Measurements from ENCODE around the gene POU2F2. TPM values are rescaled to one million over a fixed set of nuclear protein-coding genes. Genes with fewer than 3 reads are reported as not detected.

POU2F2 gene
- total and polyA plus RNA-seq, 10 of the 15 experiments (the other 5 are each of a cell fraction or from before 2014, with no cell fraction given): 4.4 to 62.4 (median 37.9) TPM

DNA sequence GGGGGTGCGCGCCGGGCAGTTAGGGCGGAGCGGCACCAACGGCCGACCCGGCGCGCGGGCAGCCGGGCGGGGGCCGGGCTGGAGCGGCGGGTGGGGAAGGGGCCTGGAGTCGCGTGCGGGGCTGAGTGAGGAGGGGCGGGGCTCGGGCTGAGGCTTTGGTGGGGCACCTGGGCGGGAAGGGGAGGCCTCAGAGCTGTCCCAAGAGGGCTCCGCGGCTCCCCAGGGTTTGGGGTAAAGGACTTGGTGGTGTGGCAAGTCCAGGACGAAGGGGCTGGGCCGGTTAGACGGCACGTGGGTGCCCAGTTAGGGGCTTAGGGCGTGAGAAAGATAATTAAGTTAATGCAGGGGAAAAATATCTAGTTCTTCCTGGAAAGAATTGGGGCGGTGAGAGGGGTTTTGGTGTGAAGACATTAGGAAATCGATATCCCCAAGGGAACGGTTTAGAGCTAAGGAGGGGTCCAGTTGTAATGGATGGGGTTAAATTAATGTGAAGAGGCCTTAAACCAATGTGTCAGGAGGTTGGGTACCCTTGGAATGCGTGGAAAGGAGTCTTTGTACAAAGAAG lies 55.8 kb downstream of the POU2F2 start (continued):
- TF ChIP-seq KDM1A (IDR thresholded peaks at IDR 0.05; ENCODE audit: borderline replicate concordance): no peak
- no peak for TF ChIP-seq ESRRA (IDR thresholded peaks at IDR 0.05; ENCODE audit: low read length)
- TF ChIP-seq BHLHE40 (IDR thresholded peaks at IDR 0.05; ENCODE audit: borderline replicate concordance in 1 of 2, low read depth in 2 of 2, low read length in 1 of 2): peak; percentile 2 to 10; a peak in 1 of 4 replicates
- no peak; the same call in 1 of the 2 replicates for TF ChIP-seq GATAD2B (conservative IDR thresholded peaks at IDR 0.05; ENCODE audit: low read depth)
- TF ChIP-seq CHD4 (IDR thresholded peaks at IDR 0.05): no peak
- TF ChIP-seq HDAC2 (IDR thresholded peaks at IDR 0.05): no peak
- TF ChIP-seq SUZ12 (IDR thresholded peaks at IDR 0.05; ENCODE audit: unreplicated experiment): no peak
- TF ChIP-seq, protein P1, sequence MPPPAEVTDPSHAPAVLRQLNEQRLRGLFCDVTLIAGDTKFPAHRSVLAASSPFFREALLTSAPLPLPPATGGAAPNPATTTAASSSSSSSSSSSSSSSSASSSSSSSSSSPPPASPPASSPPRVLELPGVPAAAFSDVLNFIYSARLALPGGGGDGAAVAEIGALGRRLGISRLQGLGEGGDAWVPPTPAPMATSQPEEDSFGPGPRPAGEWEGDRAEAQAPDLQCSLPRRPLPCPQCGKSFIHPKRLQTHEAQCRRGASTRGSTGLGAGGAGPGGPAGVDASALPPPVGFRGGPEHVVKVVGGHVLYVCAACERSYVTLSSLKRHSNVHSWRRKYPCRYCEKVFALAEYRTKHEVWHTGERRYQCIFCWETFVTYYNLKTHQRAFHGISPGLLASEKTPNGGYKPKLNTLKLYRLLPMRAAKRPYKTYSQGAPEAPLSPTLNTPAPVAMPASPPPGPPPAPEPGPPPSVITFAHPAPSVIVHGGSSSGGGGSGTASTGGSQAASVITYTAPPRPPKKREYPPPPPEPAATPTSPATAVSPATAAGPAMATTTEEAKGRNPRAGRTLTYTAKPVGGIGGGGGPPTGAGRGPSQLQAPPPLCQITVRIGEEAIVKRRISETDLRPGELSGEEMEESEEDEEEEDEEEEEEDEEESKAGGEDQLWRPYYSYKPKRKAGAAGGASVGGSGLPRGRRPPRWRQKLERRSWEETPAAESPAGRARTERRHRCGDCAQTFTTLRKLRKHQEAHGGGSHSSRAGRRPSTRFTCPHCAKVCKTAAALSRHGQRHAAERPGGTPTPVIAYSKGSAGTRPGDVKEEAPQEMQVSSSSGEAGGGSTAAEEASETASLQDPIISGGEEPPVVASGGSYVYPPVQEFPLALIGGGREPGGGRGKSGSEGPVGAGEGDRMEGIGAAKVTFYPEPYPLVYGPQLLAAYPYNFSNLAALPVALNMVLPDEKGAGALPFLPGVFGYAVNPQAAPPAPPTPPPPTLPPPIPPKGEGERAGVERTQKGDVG (CRISPR knock-in tag; IDR thresholded peaks at IDR 0.05): no peak
- TF ChIP-seq ZNF274 (IDR thresholded peaks at IDR 0.05; ENCODE audit: insufficient read depth, insufficient read length): no peak
- TF ChIP-seq NR2C1 (IDR thresholded peaks at IDR 0.05): no peak
- TF ChIP-seq, protein P2, sequence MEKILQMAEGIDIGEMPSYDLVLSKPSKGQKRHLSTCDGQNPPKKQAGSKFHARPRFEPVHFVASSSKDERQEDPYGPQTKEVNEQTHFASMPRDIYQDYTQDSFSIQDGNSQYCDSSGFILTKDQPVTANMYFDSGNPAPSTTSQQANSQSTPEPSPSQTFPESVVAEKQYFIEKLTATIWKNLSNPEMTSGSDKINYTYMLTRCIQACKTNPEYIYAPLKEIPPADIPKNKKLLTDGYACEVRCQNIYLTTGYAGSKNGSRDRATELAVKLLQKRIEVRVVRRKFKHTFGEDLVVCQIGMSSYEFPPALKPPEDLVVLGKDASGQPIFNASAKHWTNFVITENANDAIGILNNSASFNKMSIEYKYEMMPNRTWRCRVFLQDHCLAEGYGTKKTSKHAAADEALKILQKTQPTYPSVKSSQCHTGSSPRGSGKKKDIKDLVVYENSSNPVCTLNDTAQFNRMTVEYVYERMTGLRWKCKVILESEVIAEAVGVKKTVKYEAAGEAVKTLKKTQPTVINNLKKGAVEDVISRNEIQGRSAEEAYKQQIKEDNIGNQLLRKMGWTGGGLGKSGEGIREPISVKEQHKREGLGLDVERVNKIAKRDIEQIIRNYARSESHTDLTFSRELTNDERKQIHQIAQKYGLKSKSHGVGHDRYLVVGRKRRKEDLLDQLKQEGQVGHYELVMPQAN (conservative IDR thresholded peaks at IDR 0.05): 0 out of 2 replicates have a peak, but pooled peaks have one; percentile 4
- 0 out of 2 replicates have a peak, but pooled peaks have one; percentile 70 for TF ChIP-seq SMARCA5 (IDR thresholded peaks at IDR 0.05)
- TF ChIP-seq, protein P3, sequence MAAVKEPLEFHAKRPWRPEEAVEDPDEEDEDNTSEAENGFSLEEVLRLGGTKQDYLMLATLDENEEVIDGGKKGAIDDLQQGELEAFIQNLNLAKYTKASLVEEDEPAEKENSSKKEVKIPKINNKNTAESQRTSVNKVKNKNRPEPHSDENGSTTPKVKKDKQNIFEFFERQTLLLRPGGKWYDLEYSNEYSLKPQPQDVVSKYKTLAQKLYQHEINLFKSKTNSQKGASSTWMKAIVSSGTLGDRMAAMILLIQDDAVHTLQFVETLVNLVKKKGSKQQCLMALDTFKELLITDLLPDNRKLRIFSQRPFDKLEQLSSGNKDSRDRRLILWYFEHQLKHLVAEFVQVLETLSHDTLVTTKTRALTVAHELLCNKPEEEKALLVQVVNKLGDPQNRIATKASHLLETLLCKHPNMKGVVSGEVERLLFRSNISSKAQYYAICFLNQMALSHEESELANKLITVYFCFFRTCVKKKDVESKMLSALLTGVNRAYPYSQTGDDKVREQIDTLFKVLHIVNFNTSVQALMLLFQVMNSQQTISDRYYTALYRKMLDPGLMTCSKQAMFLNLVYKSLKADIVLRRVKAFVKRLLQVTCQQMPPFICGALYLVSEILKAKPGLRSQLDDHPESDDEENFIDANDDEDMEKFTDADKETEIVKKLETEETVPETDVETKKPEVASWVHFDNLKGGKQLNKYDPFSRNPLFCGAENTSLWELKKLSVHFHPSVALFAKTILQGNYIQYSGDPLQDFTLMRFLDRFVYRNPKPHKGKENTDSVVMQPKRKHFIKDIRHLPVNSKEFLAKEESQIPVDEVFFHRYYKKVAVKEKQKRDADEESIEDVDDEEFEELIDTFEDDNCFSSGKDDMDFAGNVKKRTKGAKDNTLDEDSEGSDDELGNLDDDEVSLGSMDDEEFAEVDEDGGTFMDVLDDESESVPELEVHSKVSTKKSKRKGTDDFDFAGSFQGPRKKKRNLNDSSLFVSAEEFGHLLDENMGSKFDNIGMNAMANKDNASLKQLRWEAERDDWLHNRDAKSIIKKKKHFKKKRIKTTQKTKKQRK (IDR thresholded peaks at IDR 0.05; ENCODE audit: low read depth, low read length): no peak
- no peak for TF ChIP-seq SP1 (IDR thresholded peaks at IDR 0.05; ENCODE audit: low read depth, low read length)
- TF ChIP-seq CHD1 (IDR thresholded peaks at IDR 0.05; ENCODE audit: low read depth, low read length): no peak
- no peak for TF ChIP-seq TCF3 (IDR thresholded peaks at IDR 0.05; ENCODE audit: borderline replicate concordance, insufficient read depth, low read depth, low read length)
- TF ChIP-seq HCFC1 (IDR thresholded peaks at IDR 0.05; ENCODE audit: low read length): no peak
- TF ChIP-seq, protein P4, sequence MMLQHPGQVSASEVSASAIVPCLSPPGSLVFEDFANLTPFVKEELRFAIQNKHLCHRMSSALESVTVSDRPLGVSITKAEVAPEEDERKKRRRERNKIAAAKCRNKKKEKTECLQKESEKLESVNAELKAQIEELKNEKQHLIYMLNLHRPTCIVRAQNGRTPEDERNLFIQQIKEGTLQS (IDR thresholded peaks at IDR 0.05; ENCODE audit: borderline replicate concordance, extremely low read depth, low read depth, low read length): no peak
- TF ChIP-seq, protein P5, sequence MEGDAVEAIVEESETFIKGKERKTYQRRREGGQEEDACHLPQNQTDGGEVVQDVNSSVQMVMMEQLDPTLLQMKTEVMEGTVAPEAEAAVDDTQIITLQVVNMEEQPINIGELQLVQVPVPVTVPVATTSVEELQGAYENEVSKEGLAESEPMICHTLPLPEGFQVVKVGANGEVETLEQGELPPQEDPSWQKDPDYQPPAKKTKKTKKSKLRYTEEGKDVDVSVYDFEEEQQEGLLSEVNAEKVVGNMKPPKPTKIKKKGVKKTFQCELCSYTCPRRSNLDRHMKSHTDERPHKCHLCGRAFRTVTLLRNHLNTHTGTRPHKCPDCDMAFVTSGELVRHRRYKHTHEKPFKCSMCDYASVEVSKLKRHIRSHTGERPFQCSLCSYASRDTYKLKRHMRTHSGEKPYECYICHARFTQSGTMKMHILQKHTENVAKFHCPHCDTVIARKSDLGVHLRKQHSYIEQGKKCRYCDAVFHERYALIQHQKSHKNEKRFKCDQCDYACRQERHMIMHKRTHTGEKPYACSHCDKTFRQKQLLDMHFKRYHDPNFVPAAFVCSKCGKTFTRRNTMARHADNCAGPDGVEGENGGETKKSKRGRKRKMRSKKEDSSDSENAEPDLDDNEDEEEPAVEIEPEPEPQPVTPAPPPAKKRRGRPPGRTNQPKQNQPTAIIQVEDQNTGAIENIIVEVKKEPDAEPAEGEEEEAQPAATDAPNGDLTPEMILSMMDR (IDR thresholded peaks at IDR 0.05 in 2 of 3, conservative IDR thresholded peaks at IDR 0.05 in 1 of 3; ENCODE audit: control insufficient read depth in 2 of 3, extremely low read depth in 1 of 3, insufficient read depth in 1 of 3, low read depth in 3 of 3, low read length in 3 of 3): no peak

Measured in GM12878 (cell line).